ENCODE results near the gene TNNI3K.

Gene TNNI3K

DNA sequence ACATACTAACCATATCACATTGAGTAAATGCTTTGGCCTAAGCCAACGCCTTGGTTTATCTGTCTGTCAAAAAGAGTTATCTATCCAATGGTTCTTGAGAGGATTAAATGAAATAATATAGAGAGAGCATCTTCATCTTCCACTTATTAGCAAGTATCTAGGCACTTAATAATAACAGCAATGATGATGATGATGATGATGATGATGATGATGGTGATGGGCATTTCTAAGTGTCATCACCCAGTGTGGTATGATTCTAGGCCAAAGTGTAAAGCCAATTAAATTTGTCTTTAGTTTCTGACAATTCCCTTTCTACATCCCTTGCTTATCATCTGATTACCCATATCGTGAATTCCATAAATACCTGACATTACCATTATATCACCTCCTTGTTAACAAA lies 342.9 kb downstream of the TNNI3K start:
- DNase-seq (ENCODE audit: low read depth) = no peak

DNA sequence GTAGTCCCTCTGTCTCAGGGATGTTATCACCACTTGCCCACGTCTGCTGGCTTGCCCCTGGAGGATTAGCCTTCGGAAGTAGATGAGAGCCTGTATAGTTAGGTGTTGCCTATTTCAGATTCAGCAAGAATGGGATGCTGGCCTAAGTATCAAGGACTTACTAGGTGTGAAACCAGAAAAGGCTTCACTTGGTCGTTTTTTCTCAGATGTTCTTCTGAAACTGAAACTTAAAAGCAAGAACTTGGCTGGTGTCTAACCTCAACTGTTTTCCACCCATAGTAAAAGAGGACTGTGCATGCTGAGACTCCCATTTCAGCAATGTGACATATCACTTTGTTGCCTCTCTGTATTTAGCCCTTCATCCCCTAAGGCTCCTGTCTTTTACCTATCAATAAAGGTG lies 344.2 kb downstream of the TNNI3K start:
- DNase-seq (ENCODE audit: low read depth) = no peak

DNA sequence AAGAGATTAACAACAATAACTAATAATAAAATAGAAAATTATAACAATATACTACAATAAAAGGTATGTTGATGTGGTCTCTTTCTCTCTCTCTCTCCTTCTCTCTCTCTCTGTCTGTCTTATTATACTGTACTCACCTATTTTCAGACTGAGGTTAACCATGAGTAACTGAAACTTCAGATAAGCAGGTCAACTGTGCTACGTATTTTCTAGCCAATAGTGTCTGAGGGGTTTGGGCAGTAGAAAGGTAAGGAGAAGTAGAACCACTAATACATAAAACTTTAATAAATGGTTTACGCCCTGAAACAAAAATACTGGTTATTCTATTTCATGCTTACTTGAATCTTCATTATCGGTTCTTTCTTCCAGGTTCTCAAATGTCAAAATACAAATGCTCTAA lies 348.2 kb downstream of the TNNI3K start:
- DNase-seq (ENCODE audit: low read depth) = no peak

GRCh38 chr1:74584185-74584584 lies 349.0 kb downstream of the TNNI3K start:
- DNase-seq (ENCODE audit: low read depth) = no peak

DNA sequence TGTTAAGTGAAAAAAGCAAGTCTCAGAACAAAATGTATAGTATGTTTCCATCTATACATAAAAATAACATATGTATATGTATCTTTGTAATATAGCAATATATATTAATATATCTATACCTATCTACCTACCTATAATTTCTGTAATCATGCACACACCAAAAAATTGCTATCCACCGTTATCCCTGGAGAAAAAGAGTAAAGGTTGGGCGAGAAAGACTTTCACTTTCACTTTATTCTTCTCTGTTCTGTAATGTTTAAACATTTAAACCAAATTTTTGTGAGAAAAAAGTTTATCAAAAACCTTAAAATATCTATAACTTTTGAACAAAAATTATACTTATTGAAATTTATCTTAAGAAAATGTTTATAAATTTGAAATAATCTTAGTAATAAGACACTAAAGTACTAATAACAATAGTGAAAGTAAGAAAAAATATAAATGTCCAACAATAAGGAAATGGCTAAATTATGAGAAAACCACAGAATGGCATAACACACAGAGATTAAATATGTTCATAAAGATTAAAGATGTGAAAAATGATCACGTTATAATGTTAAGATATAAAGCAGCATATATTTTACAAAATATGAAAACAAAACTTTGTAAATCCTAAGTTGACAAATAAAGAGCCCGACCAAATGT lies 351.2 kb downstream of the TNNI3K start:
- DNase-seq (ENCODE audit: low read depth) = no peak

DNA sequence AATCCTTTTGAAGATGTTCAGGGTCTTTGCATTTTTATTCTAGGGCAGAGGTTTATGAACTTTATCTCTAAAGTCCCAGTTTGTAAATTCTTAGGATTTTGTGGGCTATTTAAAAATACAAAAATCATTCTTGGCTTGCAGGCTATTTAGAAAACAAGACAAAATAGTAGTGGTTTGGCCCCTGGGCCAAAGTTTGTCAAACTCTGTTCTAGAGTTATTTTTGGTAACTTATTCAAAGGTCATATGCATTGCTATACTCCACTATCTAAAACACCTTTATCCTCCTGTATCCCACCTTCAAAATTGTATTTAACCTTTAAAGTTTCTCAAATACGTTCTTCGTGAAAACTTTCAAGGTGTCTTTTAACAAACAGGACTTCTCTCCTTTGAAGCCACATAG lies 352.7 kb downstream of the TNNI3K start:
- DNase-seq (ENCODE audit: low read depth) = no peak

DNA sequence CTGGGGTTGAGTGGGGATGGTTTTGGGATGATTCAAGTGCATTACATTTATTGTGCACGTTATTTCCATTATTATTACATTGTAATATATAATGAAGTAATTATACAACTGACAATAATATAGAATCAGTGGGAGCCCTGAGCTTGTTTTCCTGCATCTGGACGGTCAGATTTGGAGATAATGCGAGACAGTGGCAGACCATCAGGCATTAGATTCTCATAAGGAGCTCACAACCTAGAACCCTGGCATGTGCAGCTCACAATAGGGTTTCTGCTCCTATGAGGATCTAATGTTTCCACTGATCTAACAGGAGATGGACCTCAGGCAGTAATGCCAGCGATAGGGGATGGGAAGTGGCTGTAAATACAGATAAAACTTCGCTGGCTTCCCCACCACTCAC lies 355.1 kb downstream of the TNNI3K start:
- no peak for DNase-seq (ENCODE audit: low read depth)

DNA sequence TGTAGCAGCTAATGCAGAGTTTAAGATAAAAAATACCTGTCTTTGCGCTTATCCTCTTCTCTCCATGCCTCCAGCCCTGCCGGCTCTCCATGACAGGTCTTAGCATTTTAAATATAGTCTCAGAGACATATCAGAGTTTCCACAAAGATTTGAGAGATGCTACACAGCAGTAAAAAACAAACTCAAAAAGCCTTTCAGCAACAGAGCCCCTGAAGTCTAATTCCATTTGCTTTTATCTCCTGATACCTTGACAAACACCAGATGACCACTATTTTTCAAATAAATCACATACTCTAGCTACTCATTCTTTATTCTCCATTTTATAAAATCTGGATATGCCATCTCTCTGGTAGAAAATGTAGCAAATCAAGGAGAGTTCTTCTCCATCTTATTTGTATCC lies 356.8 kb downstream of the TNNI3K start:
- no peak for DNase-seq (ENCODE audit: low read depth)

DNA sequence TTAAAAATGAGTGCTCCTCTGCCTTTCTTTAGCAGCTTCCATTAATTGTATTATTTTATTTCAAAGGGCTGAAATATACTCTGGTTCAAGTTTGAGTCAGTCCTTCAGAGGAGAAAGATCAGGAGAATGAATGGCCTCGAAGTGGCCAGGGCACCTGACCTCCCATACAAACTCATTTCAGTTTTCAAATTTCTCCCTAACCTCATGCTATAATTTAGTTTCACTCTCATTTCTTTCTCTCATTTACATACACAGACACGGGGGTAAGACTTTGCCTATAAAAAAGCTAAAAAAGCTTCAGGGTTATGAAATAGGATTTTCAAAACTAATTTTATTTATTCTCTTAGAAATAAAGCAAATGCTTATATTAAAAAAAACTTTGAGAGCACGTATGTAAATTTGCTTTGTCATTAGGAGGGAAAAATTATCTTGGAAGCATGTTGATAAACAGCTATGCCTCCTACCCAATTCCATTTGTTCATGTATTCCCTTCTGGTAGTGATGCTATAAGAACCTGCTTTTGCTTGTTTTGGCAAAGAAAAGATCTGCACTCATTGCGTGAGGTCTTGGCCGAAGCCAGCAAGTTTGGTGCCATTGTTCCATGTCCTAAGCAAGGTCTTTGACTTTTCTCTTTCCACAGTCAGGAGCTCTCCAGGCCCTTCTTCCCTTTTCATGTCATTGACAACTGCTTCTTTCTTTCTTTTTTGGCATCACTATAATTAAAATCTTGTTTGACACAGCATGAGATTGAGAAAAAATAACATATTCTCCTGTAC lies 357.6 kb downstream of the TNNI3K start:
- DNase-seq (ENCODE audit: low read depth) = no peak
